ENCODE measurements around the gene LIMS1. TPM values are rescaled to one million over a fixed set of nuclear protein-coding genes. Genes with fewer than 3 reads are reported as not detected.

LIMS1 gene
- 43.7 and 44.6 TPM in 2 replicates for total RNA-seq (2014; rRNA removed; shearing (Covaris generic))

DNA sequence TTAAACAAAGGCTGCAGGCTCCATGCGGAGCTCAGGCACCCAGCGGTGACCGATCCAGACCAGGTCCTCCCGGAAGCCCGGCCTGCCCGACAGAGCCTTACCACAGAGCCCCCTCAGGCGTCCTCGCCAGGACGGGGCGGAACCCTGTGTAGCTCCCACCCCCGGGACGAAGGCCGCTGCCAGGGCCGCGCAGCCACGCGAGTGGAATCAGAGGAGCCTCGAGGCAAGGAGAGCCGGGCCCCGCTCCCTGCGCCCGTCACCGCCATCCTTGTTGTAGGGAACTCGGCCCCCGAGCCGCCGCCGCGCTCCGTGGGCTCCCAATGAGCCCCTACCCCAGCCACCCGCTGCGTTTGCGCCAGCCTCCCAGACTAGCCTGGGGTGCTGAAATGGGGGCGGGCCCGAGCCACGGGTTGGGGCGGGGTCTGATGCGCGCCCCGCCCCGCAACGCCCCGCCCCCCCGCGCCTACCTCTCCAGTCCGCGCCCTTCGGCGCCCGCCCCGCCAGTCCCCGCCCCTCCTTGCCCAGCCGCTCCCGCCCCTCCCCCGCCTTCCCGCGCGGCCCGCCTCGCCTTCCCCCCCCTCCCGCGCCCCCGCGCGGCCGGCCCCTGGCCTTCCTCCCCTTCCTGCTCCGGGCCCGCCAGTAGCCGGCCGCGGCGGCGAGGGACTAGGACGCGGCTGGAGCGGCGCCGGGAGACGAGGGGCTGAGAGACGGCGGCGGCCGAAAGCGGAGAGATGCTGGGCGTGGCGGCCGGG is at the start of gene LIMS1:
Gene LIMS1 (plus strand): TSS at position 639 of the 752 bp plus-strand sequence. CDS start 93 bp downstream, at position 732.

GRCh38 chr2:108719149-108720044 is 185.1 kb downstream of the LIMS1 start, which contains the start of gene RANBP2:
Gene RANBP2 (plus strand): TSS chr2:108719482. CDS start chr2:108719607, 125 bp downstream.

Small RNA genes within 50 kb of the gene (small RNA-seq; reads per million reads assigned to genes)
- not detected for gene AC010095.1

Other genes starting within 250 kb of the LIMS1 start
- gene SULT1C2, start 245.6 kb upstream of the LIMS1 start, total RNA-seq (2014; rRNA removed; shearing (Covaris generic)), result 2.5 and 3.5 TPM in 2 replicates
- gene SULT1C4, start 156.5 kb upstream of the LIMS1 start, total RNA-seq (2014; rRNA removed; shearing (Covaris generic)), result not detected in 2 replicates
- gene GCC2, start 85.3 kb upstream of the LIMS1 start, total RNA-seq (2014; rRNA removed; shearing (Covaris generic)), result 13.7 and 17.9 TPM in 2 replicates
- 26.0 and 33.7 TPM in 2 replicates for gene RANBP2, start 185.0 kb downstream of the LIMS1 start, total RNA-seq (2014; rRNA removed; shearing (Covaris generic))

All from A375 (cell line).